Cardiac ventricle fibroblast (primary cell): ENCODE data around the gene NR2E1. TPM values are rescaled to one million over a fixed set of nuclear protein-coding genes. Genes with fewer than 3 reads are reported as not detected.

Experiments used
- total RNA-seq: library from RNA; depleted of rRNA; stranded (reverse); fragments of >200 nt; gene quantifications from 2 replicates; pipeline ENCODE4 v1.2.3, GENCODE V29; 2015

Gene NR2E1
- not detected in 2 replicates for total RNA-seq

GRCh38 chr6:108165714-108166663, at the start of gene NR2E1:
TSS of gene NR2E1 (plus strand) at chr6:108166022. CDS start at chr6:108166766, 744 bp downstream.

Other genes with a start within 250 kb of the NR2E1 start
- gene SEC63, start 207.8 kb upstream of the NR2E1 start, total RNA-seq = 34.6 and 70.9 TPM in 2 replicates
- gene OSTM1, start 91.3 kb upstream of the NR2E1 start, total RNA-seq = 32.1 and 37.9 TPM in 2 replicates
- 157 and 163 TPM in 2 replicates for gene SNX3, start 95.0 kb downstream of the NR2E1 start, total RNA-seq
- gene AFG1L, start 129.0 kb downstream of the NR2E1 start, total RNA-seq = 0.73 and 4.2 TPM in 2 replicates